ENCODE measurements around the gene RPL27.
"Not testable (repeated sequence)": the region's sequence is repeated elsewhere in the genome, so short reads cannot be mapped to it uniquely, and the experiment has no call there.

RPL27 gene

DNA sequence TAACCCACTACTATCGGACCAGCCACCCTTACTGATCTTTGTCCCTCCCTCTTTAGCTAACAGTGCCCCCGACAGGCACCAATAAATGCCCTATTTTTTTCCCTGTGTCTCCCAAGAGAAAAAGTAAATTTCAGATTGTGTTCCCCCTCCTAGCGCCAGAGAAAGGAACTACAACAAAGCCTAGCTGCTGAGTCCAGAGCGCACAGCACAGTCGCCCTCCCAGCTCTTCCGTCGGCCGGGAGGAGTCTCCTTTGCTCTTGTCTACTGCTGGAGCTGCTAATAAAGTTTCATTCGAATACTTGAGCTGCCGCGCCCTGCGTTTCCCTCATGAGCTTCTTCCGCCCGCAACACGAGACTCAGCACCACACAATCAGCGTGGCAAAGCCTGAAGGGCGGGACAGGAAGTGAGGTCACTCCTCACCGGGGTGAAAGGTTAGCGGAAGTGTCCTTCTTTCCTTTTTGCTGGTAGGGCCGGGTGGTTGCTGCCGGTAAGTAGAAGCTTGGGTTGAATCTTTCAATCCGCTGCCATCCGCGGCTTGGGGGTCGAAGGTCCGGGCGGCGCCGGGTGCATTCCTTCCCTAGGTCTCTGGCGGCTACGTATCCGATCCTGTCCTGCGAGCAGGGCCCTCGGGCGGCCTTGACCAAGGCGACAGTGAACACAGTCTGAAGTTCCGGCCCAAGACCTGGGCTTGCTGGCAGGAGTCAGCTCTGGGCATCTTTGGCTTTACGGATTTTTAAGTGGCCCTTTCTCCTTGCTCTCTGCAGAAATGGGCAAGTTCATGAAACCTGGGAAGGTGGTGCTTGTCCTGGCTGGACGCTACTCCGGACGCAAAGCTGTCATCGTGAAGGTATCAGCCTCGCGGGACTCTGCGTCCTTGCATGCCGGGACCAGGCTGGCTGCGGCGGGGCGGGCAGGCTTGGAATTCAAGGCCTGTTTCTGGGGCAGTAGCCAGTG is at the start of gene RPL27:
RPL27 (plus strand) TSS at position 436 of the 955 bp plus-strand sequence; CDS start at position 768, 332 bp downstream.
- DNase-seq, result peak; percentile 99

DNA sequence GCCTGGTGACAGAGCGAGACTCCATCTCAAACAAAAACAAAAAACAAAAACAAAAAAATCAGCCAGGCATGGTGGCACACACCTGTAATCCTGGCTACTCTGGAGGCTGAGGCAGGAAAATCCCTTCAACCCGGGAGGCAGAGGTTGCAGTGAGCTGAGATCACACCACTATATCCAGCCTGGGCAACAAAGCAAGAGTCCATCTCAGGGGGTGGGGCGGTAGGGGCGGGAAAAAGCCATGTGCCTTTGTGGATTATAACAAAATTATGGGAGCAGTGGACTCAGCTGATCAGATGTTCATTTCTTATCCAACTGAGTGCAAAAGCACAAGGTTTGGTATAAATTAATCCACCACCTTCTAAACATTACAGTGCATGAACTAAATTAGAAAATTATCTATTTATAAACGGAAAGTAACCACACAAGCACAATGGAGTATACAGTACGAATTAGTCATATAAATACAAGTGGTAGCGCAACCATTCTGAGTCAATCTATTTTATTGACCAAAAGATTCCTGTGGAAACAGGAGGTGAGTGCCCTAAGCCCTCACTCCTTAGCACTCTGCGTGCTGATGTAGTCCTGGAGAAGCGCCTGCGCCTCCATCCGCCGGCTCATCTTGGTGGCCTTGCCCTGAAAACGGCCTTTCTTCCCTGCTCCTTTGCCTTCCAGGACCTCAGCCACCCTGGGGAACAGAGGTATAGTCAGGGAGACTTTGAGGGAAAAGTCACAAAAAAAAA is 48.0 kb upstream of the RPL27 start:
- DNase-seq, result no peak

DNA sequence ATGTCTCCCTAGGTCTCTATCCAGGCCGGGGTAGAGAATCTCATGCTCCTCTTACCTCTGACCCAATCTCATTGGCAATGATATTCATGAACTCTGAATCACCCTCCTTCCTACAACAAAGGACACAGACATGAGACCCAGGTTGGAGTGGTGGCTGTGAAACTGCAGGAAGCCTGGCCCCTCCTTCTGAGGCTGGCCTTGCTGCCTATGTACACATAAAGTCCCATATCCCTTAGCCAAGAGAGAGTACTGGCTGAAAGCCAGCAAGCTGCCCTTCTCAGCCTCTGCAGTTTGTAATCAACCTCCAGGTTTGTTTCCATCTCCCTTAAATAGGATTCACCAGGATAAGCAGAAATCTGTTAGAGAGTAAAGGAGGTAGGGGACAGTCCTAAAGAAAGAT is 44.5 kb upstream of the RPL27 start:
- DNase-seq, result no peak

DNA sequence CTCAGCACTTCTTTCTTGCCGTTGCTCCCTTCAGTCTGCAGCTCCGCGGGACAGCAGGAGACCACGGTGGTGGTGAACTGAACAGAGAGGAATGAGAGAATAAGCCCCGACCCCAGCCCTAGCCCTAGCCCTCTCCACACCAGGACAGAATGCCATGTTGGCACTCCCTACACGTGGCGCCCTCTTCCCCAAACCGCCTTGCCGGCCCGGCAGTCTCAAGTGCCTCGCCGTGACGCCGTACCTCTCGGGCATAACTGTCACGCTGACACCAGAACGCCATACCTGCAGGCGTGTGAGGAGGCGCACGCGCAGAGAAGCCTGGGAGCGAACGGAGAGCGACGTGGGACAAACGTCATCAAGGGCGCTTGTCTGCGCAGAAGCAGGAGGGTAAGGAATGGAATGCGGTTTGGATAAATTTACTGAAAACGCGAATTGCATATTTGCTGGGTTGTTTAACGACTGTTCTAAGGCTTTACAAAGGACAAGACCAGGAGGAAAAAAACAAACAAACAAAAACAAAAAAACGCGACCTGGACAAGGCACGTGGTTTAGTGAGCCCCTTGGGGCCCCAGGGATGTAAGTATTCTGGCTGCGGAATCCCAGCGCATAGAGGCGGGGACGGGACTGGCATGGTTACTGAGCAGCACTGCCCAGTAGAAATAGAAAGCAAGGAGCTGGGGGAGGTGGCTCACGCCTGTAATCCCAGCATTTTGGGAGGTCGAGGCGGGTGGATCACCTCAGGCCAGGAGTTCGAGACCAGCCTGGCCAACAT is 33.9 kb upstream of the RPL27 start, which contains the start of gene AARSD1:
AARSD1 (minus strand) TSS at position 294 of the 772 bp plus-strand sequence; CDS start at position 280, 14 bp downstream.
- peak; percentile 95 for DNase-seq

DNA sequence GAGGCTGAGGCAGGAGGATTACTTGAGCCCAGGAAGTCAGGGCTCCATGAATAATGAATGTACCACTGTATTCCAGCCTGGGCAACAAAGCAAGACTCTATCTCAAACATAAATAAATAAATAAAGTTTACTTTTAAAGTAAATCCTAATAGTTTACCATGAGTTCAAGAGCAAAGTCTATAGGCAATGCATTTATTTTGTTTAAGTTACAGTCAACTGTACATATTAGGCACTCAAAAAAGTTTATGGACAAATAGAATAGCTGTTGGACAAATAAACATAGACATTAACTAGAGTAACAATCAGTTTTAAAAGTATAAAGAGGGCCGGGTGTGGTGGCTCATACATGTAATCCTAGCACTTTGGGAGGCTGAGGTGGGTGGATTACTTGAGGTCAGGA is 30.3 kb upstream of the RPL27 start:
- DNase-seq, result no peak

DNA sequence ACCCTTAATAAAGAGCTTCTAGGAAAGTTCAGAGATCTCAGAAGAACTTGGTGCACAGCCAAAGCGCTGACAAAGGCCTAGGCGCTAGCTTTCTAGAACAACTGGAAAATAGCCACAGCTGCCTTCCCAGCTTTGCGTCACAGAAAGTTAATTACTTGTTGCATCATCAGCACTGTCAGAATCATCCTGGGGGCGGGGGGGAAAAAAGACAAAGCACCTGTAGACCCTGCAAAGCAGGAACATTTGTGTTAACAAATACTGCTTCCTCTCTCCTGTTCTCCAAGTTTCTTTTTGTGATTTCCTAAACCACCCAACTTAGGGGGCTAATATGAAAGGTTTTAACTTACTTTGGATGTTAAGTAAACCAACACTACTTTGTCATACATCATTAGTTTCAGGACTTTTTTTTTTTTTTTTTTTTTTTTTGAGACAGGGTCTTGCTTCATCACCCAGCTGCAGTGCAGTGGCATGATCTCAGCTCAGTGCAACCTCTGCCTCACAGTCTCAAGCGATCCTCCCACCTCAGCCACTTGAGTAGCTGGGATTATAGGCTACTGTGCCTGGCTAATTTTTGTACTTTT is 29.1 kb upstream of the RPL27 start:
- DNase-seq, result no peak

DNA sequence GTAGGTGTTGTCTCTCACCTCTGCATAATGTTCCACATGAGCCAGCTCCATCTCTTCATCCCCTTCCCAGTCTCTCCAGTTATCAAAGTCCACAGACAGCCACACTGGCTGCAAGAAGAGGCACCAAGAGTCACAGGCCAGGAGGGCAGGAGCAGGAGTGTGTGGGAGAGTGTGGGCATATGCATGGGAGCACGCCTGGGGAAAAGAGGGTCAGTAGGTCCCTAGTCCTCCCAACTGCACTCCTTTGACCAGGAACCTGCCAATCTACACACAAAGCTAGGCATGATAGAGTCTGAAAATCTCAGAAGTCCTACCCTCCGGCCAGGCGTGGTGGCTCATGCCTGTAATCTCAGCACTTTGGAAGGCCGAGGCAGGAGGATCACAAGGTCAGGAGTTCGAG is 26.6 kb upstream of the RPL27 start:
- no peak for DNase-seq

DNA sequence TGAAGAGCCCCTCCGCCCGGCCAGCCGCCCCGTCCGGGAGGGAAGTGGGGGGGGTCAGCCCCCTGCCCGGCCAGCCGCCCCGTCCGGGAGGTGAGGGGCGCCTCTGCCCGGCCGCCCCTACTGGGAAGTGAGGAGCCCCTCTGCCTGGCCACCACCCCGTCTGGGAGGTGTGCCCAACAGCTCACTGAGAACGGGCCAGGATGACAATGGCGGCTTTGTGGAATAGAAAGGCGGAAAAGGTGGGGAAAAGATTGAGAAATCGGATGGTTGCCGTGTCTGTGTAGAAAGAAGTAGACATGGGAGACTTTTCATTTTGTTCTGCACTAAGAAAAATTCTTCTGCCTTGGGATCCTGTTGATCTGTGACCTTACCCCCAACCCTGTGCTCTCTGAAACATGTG is 24.9 kb upstream of the RPL27 start:
- DNase-seq, result not testable (repeated sequence)

DNA sequence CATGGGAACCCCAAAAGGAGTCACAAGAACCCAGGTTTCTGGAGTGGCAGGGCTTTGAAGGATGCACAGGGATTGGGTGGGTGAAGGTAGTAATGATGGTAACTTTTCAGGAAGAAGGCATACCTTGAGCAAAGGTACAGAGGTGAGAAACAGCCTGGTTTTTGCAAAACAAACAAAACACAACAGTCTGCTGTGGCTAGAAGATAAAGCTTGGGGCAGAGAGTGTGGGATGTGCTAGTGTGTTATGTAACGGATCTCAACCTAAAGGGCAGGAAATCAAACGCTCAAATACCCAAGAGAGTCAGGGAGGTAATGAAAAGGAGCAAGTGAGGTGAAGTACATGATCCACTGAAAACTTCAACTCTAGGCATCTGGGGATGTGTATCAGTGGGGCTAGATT is 23.0 kb upstream of the RPL27 start:
- no peak for DNase-seq

DNA sequence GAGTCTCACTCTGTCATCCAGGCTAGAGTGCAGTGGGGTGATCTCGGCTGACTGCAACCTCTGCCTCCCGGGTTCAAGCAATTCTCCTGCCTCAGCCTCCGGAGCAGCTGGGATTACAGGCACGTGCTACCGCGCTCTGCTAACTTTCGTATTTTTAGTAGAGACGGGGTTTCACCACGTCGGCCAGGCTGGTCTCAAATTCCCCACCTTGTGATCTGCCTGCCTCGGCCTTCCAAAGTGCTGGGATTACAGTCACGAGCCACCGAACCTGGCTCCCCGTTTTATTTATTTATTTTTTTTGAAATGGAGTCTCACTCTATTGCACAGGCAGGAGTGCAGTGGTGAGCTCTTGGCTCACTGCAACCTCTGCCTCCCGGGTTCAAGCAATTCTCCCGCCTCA is 22.5 kb upstream of the RPL27 start:
- DNase-seq, result not testable (repeated sequence)

DNA sequence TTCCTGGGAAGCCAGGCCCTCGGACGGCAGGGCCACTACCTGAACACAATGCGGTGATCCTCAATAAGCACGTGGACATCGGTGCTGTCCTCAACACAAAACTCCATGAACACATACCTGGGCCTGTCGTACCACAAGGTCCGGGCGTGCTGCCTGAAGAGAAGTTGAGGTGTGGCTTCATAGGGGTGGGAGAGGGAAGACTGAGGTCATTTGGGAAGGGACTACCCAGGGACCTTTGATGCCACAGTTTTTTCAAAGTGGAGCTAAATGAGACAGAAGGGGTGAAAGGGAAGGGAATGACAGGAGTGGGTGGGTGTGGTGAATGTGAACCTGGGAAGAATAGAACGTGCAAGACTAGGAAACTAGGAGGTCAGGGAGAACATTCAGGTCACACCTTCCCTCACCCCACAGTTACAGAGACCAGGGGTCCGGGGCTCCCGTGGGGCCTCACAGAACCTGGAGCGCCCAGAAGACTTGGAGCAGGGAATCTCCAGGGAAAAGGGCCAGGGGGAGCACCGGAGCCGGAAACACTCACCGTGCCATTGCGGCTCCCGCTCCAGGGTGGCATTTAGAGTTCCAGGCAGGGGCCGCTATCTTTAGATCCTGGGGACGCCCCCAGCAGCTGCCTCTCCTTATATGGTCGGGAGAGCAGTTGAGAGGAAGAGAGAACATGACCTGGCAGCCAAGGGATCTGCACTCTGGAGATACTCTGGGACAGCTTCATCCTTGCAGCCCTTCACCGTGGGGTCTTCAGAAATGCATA is 18.5 kb upstream of the RPL27 start, which contains the start of gene PTGES3L:
PTGES3L (minus strand) TSS at position 570 of the 763 bp plus-strand sequence; CDS start at position 543, 27 bp downstream.
- DNase-seq, result peak; percentile 32

DNA sequence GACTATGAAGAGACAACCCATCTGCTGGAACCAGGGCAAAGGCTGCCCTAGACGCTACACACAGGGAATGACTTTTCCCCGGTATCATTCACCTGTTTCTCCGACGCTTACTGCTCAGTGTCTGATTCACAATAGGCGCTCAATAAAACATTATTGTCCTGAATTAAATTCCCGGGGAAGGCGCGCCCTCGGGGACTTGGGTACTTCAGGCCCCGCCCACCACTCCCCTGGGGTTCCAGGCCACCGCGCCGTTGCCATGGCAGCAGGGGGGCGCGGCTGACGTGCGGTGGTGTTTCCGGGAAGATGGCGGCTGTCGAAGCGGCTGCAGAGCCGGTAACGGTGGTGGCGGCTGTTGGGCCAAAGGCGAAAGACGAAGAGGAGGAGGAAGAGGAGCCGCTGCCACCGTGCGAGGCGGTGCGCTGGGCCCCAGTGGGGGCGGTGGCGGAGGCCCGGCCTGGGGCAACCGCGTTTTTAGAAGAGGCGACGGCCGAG is 17.9 kb upstream of the RPL27 start, which contains the start of gene RUNDC1:
RUNDC1 (plus strand) TSS at position 292 of the 492 bp plus-strand sequence; CDS start at position 304, 12 bp downstream.
- DNase-seq, result peak; percentile 93

DNA sequence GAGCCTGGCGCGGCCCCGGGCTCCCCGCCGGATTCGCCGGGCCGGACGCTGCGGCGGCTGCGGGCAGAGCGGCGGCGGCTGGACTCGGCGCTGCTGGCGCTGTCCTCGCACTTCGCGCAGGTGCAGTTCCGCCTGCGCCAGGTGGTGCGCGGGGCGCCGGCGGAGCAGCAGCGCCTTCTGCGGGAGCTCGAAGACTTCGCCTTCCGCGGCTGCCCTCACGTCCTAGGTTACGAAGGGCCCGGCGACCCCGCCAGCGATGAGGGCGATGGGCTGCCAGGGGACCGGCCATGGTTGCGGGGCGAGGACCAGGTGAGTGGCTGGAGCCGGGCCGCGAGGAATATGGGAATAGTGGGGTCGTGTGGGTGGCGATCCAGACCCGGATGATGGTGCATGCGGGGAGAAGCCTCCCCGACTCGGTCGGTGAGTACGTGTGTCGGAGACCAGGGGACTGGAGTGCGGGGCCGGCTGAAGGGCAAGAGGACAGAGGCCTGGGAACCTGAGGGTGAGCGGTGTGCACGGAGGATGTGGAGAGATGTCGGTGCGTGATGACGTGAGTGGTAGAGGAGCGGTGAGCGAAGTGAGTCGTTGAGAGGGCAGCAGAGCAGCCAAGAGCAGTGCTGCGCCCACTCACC is 17.3 kb upstream of the RPL27 start:
- peak; percentile 79 for DNase-seq

DNA sequence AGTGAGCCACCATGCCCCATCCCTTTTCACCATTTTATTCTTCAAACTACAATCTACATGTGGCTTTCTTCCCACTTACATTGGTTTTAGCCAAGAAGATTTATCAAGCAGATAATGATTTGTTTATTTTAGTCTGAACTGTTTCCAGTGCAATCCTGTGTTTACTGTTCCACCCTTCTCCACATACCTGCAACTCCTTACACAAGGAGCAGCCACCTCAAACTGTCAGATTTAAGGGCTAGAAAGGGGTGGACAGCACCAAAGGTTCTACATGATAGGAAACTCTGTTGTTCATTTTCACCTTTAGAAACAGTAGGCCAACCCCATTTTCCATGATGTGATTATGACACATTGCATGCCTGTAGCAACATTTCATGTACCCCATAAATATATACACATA is 16.0 kb upstream of the RPL27 start:
- no peak for DNase-seq

DNA sequence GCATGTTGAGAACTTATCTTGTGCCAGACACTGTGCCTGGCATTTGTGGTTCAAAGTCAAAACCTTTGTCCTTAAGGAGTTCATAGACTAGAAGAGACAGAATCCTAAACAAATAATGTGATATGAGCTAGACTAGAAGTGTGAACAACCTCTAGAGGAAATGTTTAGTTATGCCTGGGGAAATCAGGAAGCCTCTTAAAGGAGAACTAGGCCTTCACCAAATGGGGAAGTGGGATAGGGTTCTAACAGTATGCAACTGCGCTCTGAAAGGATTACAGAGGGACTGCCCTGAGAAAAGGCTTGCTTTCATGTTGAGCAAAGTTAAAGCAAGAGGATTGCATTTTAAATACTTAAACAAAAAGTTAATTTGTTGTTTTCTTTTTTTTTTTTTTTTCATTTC is 13.0 kb upstream of the RPL27 start:
- no peak for DNase-seq

DNA sequence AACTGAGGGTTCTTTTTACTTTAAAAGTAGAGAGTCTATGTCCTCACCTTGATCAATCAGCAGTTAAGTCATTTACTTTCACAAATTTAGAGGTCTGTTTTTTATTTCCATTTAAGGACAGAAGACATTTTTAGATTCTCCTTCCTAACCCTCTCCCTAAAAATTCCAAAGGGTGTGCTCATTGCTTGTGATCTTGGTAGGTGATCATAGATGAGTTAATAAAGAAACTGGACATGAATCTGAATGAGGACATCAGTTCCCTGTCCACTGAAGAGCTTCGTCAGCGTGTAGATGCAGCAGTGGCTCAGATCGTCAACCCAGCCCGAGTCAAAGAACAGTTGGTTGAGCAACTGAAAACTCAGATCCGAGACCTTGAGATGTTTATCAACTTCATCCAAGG is 9.1 kb upstream of the RPL27 start:
- no peak for DNase-seq

DNA sequence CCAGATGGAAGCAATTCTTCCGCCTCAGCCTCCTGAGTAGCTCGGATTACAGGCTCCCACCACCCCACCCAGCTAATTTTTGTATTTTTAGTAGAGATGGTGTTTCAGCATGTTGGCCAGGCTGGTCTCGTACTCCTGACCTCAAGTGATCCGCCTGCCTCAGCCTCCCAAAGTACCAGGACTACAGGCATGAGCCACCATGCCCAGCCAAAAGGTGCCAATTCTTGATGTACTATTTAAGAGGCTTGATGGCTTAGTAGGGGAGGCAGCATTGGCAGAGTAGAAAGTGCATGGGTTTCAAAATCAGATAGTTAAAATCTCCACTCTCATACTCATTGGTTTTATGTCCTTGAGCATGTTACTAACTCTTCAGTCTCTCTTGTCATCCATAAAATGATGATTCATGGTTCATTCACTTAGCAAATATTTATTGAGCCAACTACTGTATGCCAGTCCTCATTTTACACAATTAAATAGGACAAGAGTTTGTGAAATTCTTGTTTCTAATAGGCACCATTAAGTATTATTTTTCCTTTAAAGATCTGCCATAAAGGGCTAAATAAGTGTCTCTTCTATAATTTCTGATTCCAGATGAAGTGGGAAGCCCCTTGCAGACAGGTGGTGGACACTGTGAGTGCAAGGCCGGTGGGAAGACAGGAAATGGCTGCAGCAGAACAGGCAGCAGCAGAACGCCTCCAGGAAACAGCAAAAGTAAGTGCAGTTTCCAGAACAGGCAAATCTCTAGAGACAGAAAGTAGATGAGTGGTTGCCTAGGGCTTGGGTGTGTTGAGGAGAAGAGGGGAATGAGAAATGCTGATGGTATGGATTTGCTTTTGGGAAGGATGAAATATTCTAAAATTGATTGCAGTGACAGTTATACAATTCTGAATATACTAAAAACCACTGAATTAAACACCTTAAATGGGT is 8.2 kb upstream of the RPL27 start:
- no peak for DNase-seq

DNA sequence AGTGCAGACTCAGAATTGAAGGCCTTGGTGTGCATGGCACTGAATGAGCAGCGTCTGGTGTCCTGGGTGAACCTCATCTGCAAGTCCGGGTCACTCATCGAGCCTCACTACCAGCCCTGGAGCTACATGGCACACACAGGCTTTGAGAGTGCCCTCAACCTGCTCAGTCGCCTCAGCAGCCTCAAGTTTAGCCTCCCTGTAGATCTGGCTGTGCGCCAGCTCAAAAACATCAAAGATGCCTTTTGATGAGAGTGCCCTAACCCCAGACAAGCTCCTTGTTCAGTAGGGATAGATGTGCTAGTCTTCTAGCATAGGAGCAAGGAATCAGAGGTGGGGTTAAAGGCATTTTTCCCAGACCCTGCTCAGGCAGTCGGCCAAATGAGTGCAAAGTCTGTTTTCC is 6.7 kb upstream of the RPL27 start:
- no peak for DNase-seq

DNA sequence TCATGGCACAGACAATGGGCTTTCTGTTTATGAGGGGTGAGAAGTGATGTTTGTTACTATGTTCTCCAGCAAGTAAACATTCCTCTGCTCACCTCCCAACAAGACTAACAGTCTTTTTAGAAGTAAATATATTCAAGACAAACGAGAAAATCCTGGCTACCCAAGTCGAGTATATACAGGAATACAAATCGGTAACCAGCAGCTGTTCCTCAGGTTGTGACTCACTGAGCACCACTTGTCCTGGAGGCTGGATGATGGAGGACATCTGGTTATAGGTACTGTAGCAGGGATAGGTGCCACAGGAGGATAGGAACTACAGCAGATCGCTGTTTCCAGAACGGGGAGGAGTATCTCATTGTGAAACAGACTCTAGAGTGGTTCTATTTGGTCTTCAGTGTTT is 5.3 kb upstream of the RPL27 start:
- no peak for DNase-seq

DNA sequence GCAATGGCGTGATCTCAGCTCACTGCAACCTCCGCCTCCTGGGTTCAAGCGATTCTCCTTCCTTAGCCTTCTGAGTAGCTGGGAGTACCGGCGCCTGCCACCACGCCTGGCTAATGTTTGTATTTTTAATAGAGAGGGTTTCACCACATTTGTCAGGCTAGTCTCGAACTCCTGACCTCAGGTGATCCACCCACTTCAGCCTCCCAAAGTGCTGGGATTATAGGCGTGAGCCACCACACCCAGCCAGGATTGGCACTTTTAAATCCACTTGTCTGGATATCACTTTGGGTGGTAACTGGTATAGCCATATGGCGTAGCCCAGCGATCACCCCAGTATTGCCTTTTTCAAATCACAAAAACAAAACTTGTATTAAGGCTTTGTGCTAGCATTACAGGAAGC is 4.3 kb upstream of the RPL27 start:
- DNase-seq, result not testable (repeated sequence)

All from activated CD4-positive, alpha-beta T cell treated with anti-CD3 and anti-CD28 coated beads, Interleukin-10, Interleukin-2, amounts not matched to agents 100 ng/mL and 50 ng/mL, durations not matched to agents 16 hours and 8 hours (primary cell).